Body of pancreas (tissue), 4 donors: ENCODE data around the gene CNIH2. TPM values are rescaled to one million over a fixed set of nuclear protein-coding genes. Genes with fewer than 3 reads are reported as not detected.

Experiments used
- ATAC-seq: fragments of 150-250 bp; one replicate; pipeline ENCODE4 v1.9.1; 2016
- DNase-seq, 4 donors: peaks; one replicate each; pipeline ENCODE4 v3.0.0-alpha.2; 2019
- H3K27ac ChIP-seq, 4 donors: fragments of 200-600 bp; sonication (generic); 1 replicate in 3 of 4; 2 replicates in 1 of 4; pipeline versions ENCODE4 v1.5.1 to v1.6.1; 2016 to 2019; ENCODE audit warnings: mild to moderate bottlenecking in 1 of 4, mixed read lengths in 1 of 4, moderate library complexity in 1 of 4
- H3K27me3 ChIP-seq, 2 donors: fragments of 200-600 bp; sonication (generic); one replicate each; pipeline ENCODE4 v1.6.0; 2016; ENCODE audit warnings: mild to moderate bottlenecking in 1 of 2
- H3K36me3 ChIP-seq, 2 donors: fragments of 200-600 bp; sonication (generic); replicated peaks in 1 of 2; 2 replicates each; pipeline ENCODE4 v1.5.1; 2016; ENCODE audit warnings: low read depth in 2 of 2; ENCODE audit not compliant: insufficient read depth in 1 of 2
- H3K4me1 ChIP-seq: fragments of 200-600 bp; sonication (generic); one replicate; pipeline ENCODE4 v1.6.0; 2016
- H3K4me3 ChIP-seq, 2 donors: fragments of 200-600 bp; sonication (generic); 1 replicate in 1 of 2; 2 replicates in 1 of 2; pipeline ENCODE4 v1.5.1; 2016 to 2019
- H3K9me3 ChIP-seq, 3 donors: fragments of 200-600 bp; sonication (generic); 1 replicate in 2 of 3; 2 replicates in 1 of 3; pipeline ENCODE4 v1.5.1; 2016
- POLR2A ChIP-seq, 3 donors: fragments of 450-650 bp; IDR thresholded peaks; one replicate each; pipeline ENCODE4 v1.6.1; 2016; ENCODE audit warnings: antibody characterized with exemption in 3 of 3, mild to moderate bottlenecking in 2 of 3
- WGBS, 2 donors: methylation state at CpG; one replicate each; pipeline ENCODE4 v1.1.5; 2017; 5-methylcytosine and 5-hydroxymethylcytosine counted together
- intact Hi-C: fragments of 100-400 bp; cut with DNase I; formaldehyde crosslinking; loops from one replicate; pipeline ENCODE4 v1.15.1; 2023
- total RNA-seq, 2 donors: library from RNA; depleted of rRNA; stranded (reverse); fragments of >200 nt; gene quantifications; one replicate each; pipeline ENCODE4 v1.1.0, GENCODE V29; 2016
- TF ChIP-seq, protein P1 (sequence below), 7 experiments: fragments of 450-650 bp in 4 of 7; fragments of 200-600 bp in 3 of 7; sonication (generic) in 3 of 7; IDR thresholded peaks; one replicate each; pipeline ENCODE4 v1.5.1; 2016 to 2019; ENCODE audit warnings: antibody characterized with exemption in 7 of 7

The CNIH2 gene
- total RNA-seq, 2 donors from 2014 or later, result 3.6 to 4.6 TPM

DNA sequence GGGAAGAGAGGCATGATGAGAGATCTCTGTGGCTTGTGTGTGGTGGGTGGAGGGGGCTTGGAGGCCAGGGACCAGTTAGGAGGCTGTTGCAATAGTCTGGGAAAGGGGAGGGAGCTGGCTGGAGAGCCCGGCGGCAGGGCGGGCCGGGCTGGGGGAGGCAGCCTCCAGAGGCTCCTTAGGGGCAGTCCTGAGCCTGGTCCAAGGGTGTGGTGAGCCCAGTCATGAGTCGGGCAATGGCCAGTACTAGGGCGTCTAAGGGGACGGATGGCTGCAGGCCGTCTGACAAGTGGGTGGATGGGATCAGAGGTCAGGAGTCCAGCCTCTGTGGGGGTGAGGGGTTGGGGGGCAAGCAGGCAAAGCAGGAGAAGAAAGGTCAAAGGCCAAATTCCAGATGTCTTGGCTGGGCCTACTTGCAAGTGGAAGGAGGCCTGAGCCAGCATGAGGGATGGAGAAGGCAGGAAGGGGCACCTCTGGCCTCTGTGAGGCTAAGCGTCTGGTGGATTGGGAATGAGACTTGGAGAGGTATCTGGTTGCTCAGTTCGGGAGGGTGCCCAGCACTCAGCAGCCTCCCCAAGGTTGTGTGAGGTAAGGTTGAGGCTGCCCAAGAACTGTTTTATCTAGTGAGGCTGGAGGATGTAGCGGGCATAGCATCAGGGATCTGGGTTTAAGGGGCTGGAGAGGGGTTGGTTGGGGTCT is 44.9 kb downstream of the CNIH2 start:
- H3K4me3 ChIP-seq, result no peak overlapping the region
- no peak overlapping the region for H3K27ac ChIP-seq
- 86 to 87% methylated on average over 6 to 11 of the region's 11 CpGs for WGBS, 2 donors

GRCh38 chr11:66323684-66324083 is 45.7 kb downstream of the CNIH2 start:
- Histone ChIP-seq H3K4me1 (peaks cover 8% of the 10 kb centered on the region), H3K4me3 (no peak overlapping the region), H3K9me3 (no peaks in the 10 kb centered on the region), H3K36me3 (no peaks in the 10 kb centered on the region), H3K27me3 (no peaks in the 10 kb centered on the region), H3K27ac (no peak overlapping the region)
- 95 to 100% methylated on average over 1 of the region's 1 CpG for WGBS, 2 donors
- ATAC-seq, result no peak
- DNase-seq, result no peak
- intact Hi-C loops, result no loop called here
- no peak for TF ChIP-seq POLR2A (IDR thresholded peaks at IDR 0.05)
- TF ChIP-seq, protein P1, sequence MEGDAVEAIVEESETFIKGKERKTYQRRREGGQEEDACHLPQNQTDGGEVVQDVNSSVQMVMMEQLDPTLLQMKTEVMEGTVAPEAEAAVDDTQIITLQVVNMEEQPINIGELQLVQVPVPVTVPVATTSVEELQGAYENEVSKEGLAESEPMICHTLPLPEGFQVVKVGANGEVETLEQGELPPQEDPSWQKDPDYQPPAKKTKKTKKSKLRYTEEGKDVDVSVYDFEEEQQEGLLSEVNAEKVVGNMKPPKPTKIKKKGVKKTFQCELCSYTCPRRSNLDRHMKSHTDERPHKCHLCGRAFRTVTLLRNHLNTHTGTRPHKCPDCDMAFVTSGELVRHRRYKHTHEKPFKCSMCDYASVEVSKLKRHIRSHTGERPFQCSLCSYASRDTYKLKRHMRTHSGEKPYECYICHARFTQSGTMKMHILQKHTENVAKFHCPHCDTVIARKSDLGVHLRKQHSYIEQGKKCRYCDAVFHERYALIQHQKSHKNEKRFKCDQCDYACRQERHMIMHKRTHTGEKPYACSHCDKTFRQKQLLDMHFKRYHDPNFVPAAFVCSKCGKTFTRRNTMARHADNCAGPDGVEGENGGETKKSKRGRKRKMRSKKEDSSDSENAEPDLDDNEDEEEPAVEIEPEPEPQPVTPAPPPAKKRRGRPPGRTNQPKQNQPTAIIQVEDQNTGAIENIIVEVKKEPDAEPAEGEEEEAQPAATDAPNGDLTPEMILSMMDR (IDR thresholded peaks at IDR 0.05), result no peak

More for the DNA sequence above, 44.9 kb downstream of the CNIH2 start:
- Histone ChIP-seq H3K27me3 (no peaks in the 10 kb centered on the region), H3K4me1 (peaks cover 3% of the 10 kb centered on the region), H3K36me3 (no peaks in the 10 kb centered on the region), H3K9me3 (no peaks in the 10 kb centered on the region)
- no peak for DNase-seq
- peak; percentile 49 for ATAC-seq
- intact Hi-C loops, result no loop called here
- TF ChIP-seq POLR2A (IDR thresholded peaks at IDR 0.05), result no peak
- TF ChIP-seq, protein P1 (IDR thresholded peaks at IDR 0.05), result no peak

DNA sequence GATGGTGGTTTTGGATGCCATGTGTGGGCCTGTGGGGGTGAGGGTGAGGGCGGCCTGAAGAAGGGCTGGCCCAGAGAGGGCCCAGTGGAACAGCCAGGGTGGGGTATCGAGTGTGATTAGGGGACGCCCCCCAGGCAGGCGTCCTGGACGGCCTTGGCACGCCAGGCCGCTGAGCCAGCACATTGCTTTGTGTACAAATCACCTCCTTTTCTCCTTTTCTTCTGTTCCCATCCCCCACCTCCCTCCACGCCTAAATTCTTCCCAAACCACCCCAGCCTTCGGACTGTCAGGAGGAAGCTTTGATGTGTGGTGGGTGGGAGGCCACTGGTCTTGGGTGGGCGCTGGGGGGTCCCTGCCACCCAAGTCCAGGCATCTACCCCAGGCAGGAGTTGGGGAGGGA is 46.7 kb downstream of the CNIH2 start:
- Histone ChIP-seq H3K36me3 (no peaks in the 10 kb centered on the region), H3K27ac (no peak overlapping the region), H3K9me3 (no peaks in the 10 kb centered on the region), H3K4me3 (no peak overlapping the region), H3K4me1 (peaks cover 11% of the 10 kb centered on the region), H3K27me3 (no peaks in the 10 kb centered on the region)
- TF ChIP-seq POLR2A (IDR thresholded peaks at IDR 0.05), result no peak
- TF ChIP-seq, protein P1 (IDR thresholded peaks at IDR 0.05), result no peak
- ATAC-seq, result no peak
- DNase-seq, result no peak
- 59 to 67% methylated on average over 9 to 10 of the region's 10 CpGs for WGBS, 2 donors
- intact Hi-C loops, result no loop called here

GRCh38 chr11:66325263-66325671 is 47.3 kb downstream of the CNIH2 start:
- Histone ChIP-seq H3K9me3 (no peaks in the 10 kb centered on the region), H3K4me1 (peaks cover 11% of the 10 kb centered on the region), H3K27me3 (no peaks in the 10 kb centered on the region), H3K4me3 (no peak overlapping the region), H3K27ac (peak overlapping the region in 1 of 4 donors; percentile 43), H3K36me3 (no peaks in the 10 kb centered on the region)
- no peak for TF ChIP-seq POLR2A (IDR thresholded peaks at IDR 0.05)
- intact Hi-C loops, result no loop called here
- DNase-seq, result no peak
- ATAC-seq, result no peak
- 71 to 79% methylated on average over 7 of the region's 8 CpGs for WGBS, 2 donors

DNA sequence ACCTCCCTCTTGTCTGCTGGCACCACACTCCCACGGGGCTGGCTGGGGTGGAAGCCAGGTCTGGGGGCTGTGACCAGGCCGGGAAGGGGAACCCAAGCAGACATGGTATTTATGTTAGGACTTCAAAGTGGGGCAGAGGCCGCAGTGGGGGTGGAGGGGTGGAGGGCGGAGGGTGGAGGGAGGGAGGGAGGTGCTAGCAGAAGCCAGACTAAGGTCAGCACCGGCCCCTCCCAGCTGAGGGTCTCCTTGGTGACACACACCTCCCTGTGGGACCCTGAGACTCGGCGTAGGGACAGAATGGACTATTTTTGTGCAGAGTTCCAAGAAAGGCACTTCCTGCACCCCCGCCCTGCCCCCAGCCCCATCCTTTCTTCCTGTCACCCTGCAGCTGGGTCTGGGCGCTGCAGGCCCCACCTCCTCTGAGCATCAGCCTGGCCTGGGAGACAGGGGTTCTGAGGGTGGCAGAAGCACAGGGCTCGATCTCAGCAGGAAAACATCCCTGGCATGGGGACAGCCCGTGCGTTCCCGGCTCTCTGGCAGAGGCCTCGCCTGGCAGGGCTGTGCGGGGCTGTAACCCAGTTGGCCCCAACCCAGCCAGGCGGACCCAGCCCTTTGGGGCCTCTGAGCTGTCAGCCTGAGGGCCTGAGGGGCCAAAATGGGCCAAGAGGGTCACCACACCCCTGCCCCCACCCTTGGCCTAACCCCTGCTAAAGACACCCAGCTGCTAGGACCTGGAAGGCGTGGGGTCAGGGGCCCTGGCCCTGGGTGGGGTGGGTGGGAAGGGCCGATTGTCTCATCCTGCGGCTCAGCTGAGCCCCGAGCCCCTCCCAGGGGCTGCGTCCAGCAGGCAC is 48.5 kb downstream of the CNIH2 start:
- Histone ChIP-seq H3K36me3 (no peaks in the 10 kb centered on the region), H3K27me3 (no peaks in the 10 kb centered on the region), H3K27ac (peak overlapping the region in 1 of 4 donors; percentile 43), H3K4me3 (no peak overlapping the region), H3K4me1 (peaks cover 11% of the 10 kb centered on the region), H3K9me3 (no peaks in the 10 kb centered on the region)
- ATAC-seq (no peak), DNase-seq (no peak)
- no peak for TF ChIP-seq POLR2A (IDR thresholded peaks at IDR 0.05)
- TF ChIP-seq, protein P1 (IDR thresholded peaks at IDR 0.05), result no peak
- WGBS, 2 donors, result 52 to 62% methylated on average over 9 to 21 of the region's 21 CpGs
- intact Hi-C loops, result no loop called here
